H9 (cell line): ENCODE measurements around the gene MAN1A1. TPM values are rescaled to one million over a fixed set of nuclear protein-coding genes. Genes with fewer than 3 reads are reported as not detected.

Experiments
- DNase-seq: peaks from one replicate; pipeline ENCODE4 v3.0.0-alpha.2; 2017
- H2AFZ ChIP-seq: one replicate; pipeline ENCODE4 v1.6.1; 2013; ENCODE audit warnings: mild to moderate bottlenecking, low read length, control low read depth, moderate library complexity
- H2AK5ac ChIP-seq: 2 replicates; pipeline ENCODE4 v1.6.1; 2013; ENCODE audit warnings: low read length, control low read depth, mixed read lengths; ENCODE audit not compliant: insufficient read length
- H2BK120ac ChIP-seq: one replicate; pipeline ENCODE4 v1.6.1; 2013; ENCODE audit warnings: low read depth, mild to moderate bottlenecking, low read length, control low read depth, inconsistent platforms; ENCODE audit not compliant: poor library complexity, severe bottlenecking
- H2BK12ac ChIP-seq: 2 replicates; pipeline ENCODE4 v1.6.1; 2013; ENCODE audit warnings: low read length, control low read depth, mixed read lengths, low read depth; ENCODE audit not compliant: insufficient read length
- H2BK15ac ChIP-seq: 2 replicates; pipeline ENCODE4 v1.6.1; 2013; ENCODE audit warnings: low read depth, low read length, control low read depth
- H2BK20ac ChIP-seq: one replicate; pipeline ENCODE4 v1.6.1; 2013; ENCODE audit warnings: low read depth, mild to moderate bottlenecking, low read length, control low read depth, inconsistent platforms; ENCODE audit not compliant: poor library complexity, severe bottlenecking
- H2BK5ac ChIP-seq: 2 replicates; pipeline ENCODE4 v1.6.1; 2013; ENCODE audit warnings: low read length, control low read depth, mixed read lengths; ENCODE audit not compliant: insufficient read length
- H3K14ac ChIP-seq: 2 replicates; pipeline ENCODE4 v1.6.1; 2013; ENCODE audit warnings: low read length, control low read depth; ENCODE audit not compliant: insufficient read depth
- H3K18ac ChIP-seq: 2 replicates; pipeline ENCODE4 v1.6.1; 2013; ENCODE audit warnings: low read depth, mild to moderate bottlenecking, mixed read lengths, low read length, control low read depth; ENCODE audit not compliant: insufficient read length
- H3K23ac ChIP-seq: 2 replicates; pipeline ENCODE4 v1.6.1; 2013; ENCODE audit warnings: low read length, control low read depth, mixed read lengths, low read depth; ENCODE audit not compliant: insufficient read length
- H3K23me2 ChIP-seq: 2 replicates; pipeline ENCODE4 v1.6.1; 2013; ENCODE audit warnings: low read depth, mild to moderate bottlenecking, mixed read lengths, low read length, control low read depth; ENCODE audit not compliant: insufficient read length, poor library complexity, severe bottlenecking
- H3K27ac ChIP-seq: 2 replicates; pipeline ENCODE4 v1.5.1; 2013; ENCODE audit warnings: low read length, control low read depth, mixed read lengths, low read depth; ENCODE audit not compliant: insufficient read length
- H3K27me3 ChIP-seq: 2 replicates; pipeline ENCODE4 v1.6.1; 2013; ENCODE audit warnings: low read length, control low read depth, inconsistent platforms; ENCODE audit not compliant: insufficient read depth
- H3K4ac ChIP-seq: 2 replicates; pipeline ENCODE4 v1.6.1; 2013; ENCODE audit warnings: low read depth, mild to moderate bottlenecking, control low read depth, inconsistent platforms, low read length, moderate library complexity
- H3K4me1 ChIP-seq: 2 replicates; pipeline ENCODE4 v1.6.1; 2013; ENCODE audit warnings: low read length, control low read depth, inconsistent platforms; ENCODE audit not compliant: insufficient read depth
- H3K4me2 ChIP-seq: 2 replicates; pipeline ENCODE4 v1.6.1; 2013; ENCODE audit warnings: low read length, control low read depth, mixed read lengths; ENCODE audit not compliant: insufficient read length, insufficient read depth
- H3K56ac ChIP-seq: 2 replicates; pipeline ENCODE4 v1.6.1; 2013; ENCODE audit warnings: low read depth, mild to moderate bottlenecking, mixed read lengths, low read length, control low read depth; ENCODE audit not compliant: insufficient read length
- H3K79me1 ChIP-seq: 2 replicates; pipeline ENCODE4 v1.6.1; 2013; ENCODE audit warnings: low read depth, mild to moderate bottlenecking, moderate library complexity, low read length, control low read depth, inconsistent platforms; ENCODE audit not compliant: insufficient read depth, poor library complexity, severe bottlenecking
- H3K79me2 ChIP-seq: 2 replicates; pipeline ENCODE4 v1.6.1; 2013; ENCODE audit warnings: low read length, control low read depth, inconsistent platforms; ENCODE audit not compliant: insufficient read depth
- H3K9ac ChIP-seq: 2 replicates; pipeline ENCODE4 v1.6.1; 2013; ENCODE audit warnings: low read length, control low read depth, mixed read lengths; ENCODE audit not compliant: insufficient read length; ENCODE audit errors: extremely low read depth
- H3K9me3 ChIP-seq: one replicate; pipeline ENCODE4 v1.6.1; 2013; ENCODE audit warnings: low read depth, low read length, inconsistent platforms; ENCODE audit not compliant: control insufficient read depth
- H3T11ph ChIP-seq: one replicate; pipeline ENCODE4 v1.6.1; 2013; ENCODE audit warnings: mild to moderate bottlenecking, low read length, control low read depth, inconsistent platforms
- H4K20me1 ChIP-seq: one replicate; pipeline ENCODE4 v1.6.1; 2013; ENCODE audit not compliant: control insufficient read depth, insufficient read length, insufficient read depth
- H4K5ac ChIP-seq: 2 replicates; pipeline ENCODE4 v1.6.1; 2013; ENCODE audit warnings: low read depth, mild to moderate bottlenecking, mixed read lengths, low read length, control low read depth; ENCODE audit not compliant: insufficient read length
- H4K8ac ChIP-seq: replicated peaks from 2 replicates; pipeline ENCODE4 v1.6.1; 2013; ENCODE audit warnings: low read length, control low read depth, mixed read lengths, low read depth; ENCODE audit not compliant: insufficient read length
- H4K91ac ChIP-seq: 2 replicates; pipeline ENCODE4 v1.6.1; 2013; ENCODE audit warnings: low read depth, mild to moderate bottlenecking, moderate library complexity, mixed read lengths, low read length, control low read depth; ENCODE audit not compliant: insufficient read length
- H3K27ac Mint-ChIP-seq, 3 experiments: 2 replicates in 2 of 3; 3 replicates in 1 of 3; pipeline ENCODE4 v1.8.0; 2020 to 2021; ENCODE audit warnings: mixed read lengths in 3 of 3, mild to moderate bottlenecking in 1 of 3, moderate library complexity in 1 of 3
- H3K27me3 Mint-ChIP-seq: 2 replicates; pipeline ENCODE4 v1.8.0; 2021; ENCODE audit warnings: low read depth, mild to moderate bottlenecking, moderate library complexity, mixed read lengths
- H3K36me3 Mint-ChIP-seq, 3 experiments: 2 replicates in 2 of 3; 3 replicates in 1 of 3; pipeline ENCODE4 v1.8.0; 2020 to 2021; ENCODE audit warnings: low read depth in 3 of 3, mixed read lengths in 3 of 3; ENCODE audit not compliant: insufficient read depth in 1 of 3
- H3K4me1 Mint-ChIP-seq, 2 experiments: 2 replicates each; pipeline ENCODE4 v1.8.0; 2020; ENCODE audit warnings: mixed read lengths in 2 of 2
- H3K4me3 Mint-ChIP-seq, 2 experiments: 2 replicates in 1 of 2; 3 replicates in 1 of 2; pipeline ENCODE4 v1.8.0; 2020 to 2021; ENCODE audit warnings: mild to moderate bottlenecking in 2 of 2, mixed read lengths in 2 of 2, moderate library complexity in 1 of 2
- H3K9me3 Mint-ChIP-seq, 2 experiments: 2 replicates in 1 of 2; 3 replicates in 1 of 2; pipeline ENCODE4 v1.8.0; 2020; ENCODE audit warnings: mild to moderate bottlenecking in 2 of 2, mixed read lengths in 2 of 2, moderate library complexity in 1 of 2
- CTCF ChIP-seq: fragments of 200-600 bp; sonication (generic); conservative IDR thresholded peaks from 3 replicates; pipeline ENCODE4 v1.8.0; 2021; ENCODE audit warnings: antibody characterized with exemption, mild to moderate bottlenecking
- WGBS: extraction: QIAGEN DNeasy Blood & Tissue Kit; methylation state at CpG from one replicate; pipeline ENCODE4 v1.1.7; 2013; ENCODE audit warnings: missing lambda C conversion rate, low lambda C conversion rate, mixed read lengths; ENCODE audit not compliant: insufficient read length; ENCODE audit errors: extremely low coverage; 5-methylcytosine and 5-hydroxymethylcytosine counted together
- total RNA-seq: library from RNA; stranded (reverse); gene quantifications from 2 replicates; pipeline ENCODE4 v1.2.1, GENCODE V29; 2021

Gene MAN1A1
- total RNA-seq, 1 experiment from 2014 or later = 1.6 TPM

DNA sequence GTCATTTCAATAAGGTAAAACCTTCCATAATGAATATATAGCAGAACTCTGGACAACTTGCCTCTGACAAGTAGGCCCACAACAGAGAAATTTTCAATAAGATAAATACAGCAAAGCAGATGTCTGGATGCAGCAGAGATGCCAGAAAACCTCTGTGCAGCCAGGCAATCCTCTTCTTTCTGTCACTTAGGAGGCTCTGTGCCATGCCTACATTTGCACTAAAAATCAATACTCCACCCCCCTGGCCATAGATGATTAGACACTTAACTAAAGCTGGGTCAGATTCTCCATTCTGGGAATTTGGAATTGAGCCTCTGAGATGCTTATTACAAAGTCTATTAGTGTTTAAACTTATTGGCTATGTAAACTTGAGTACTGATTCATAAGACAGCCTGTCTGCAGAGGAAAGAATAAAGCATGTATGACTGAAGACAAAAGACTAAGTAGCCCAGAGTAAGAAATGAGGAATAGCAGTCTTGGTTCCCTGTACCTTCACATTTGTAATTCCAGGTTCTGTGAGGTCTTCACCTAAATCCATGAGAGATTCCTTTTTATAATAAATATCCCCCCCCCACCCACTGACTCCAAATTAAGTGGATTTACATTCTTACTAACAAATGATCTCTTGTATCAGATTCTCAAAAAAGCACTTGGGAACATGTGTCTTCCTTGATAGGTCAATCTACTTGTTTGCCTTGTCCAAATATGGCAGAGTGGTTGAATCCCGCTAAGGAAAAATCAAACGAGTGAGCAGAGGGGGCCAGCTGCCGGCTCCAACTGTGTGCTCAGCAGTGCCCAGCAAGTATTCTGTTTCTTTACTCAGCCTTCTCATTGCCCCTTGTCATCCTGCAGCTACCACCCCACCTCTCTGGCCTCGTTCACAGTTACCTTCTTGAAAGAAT lies 20.4 kb downstream of the MAN1A1 start:
- no peak for DNase-seq

More for the DNA sequence above, 20.4 kb downstream of the MAN1A1 start:
- H4K91ac ChIP-seq = no peak overlapping the region
- H3K4ac ChIP-seq = no peak overlapping the region
- no peak overlapping the region for H2AK5ac ChIP-seq
- H3K4me2 ChIP-seq = no peak overlapping the region
- H2BK120ac ChIP-seq = no peak overlapping the region
- TF ChIP-seq CTCF = no peak
- H3K27ac Mint-ChIP-seq = no peak overlapping the region
- H3K14ac ChIP-seq = no peak overlapping the region
- H2BK20ac ChIP-seq = no peak overlapping the region
- no peaks in the 10 kb centered on the region for H3K36me3 Mint-ChIP-seq
- H3K27me3 Mint-ChIP-seq = no peaks in the 10 kb centered on the region
- no peak overlapping the region for H2AFZ ChIP-seq
- H2BK5ac ChIP-seq = no peak overlapping the region
- H3K9ac ChIP-seq = no peak overlapping the region
- H4K5ac ChIP-seq = no peak overlapping the region
- H3K56ac ChIP-seq = no peak overlapping the region
- H3K79me1 ChIP-seq = no peaks in the 10 kb centered on the region
- H3K18ac ChIP-seq = no peak overlapping the region
- no peaks in the 10 kb centered on the region for H3K27me3 ChIP-seq
- no peaks in the 10 kb centered on the region; the same call in 1 of the 2 replicates for H3K4me1 ChIP-seq
- H3T11ph ChIP-seq = no peak overlapping the region
- no peaks in the 10 kb centered on the region for H3K79me2 ChIP-seq
- H3K9me3 ChIP-seq = no peaks in the 10 kb centered on the region
- H2BK12ac ChIP-seq = no peak overlapping the region
- H3K23me2 ChIP-seq = no peaks in the 10 kb centered on the region
- no peaks in the 10 kb centered on the region for H3K9me3 Mint-ChIP-seq
- no peak overlapping the region for H3K27ac ChIP-seq
- no peak overlapping the region for H4K8ac ChIP-seq
- H4K20me1 ChIP-seq = no peaks in the 10 kb centered on the region
- H3K23ac ChIP-seq = no peak overlapping the region
- WGBS = no CpG with 5 or more reads among the region's 4 CpGs
- H2BK15ac ChIP-seq = no peak overlapping the region
- no peak overlapping the region for H3K4me3 Mint-ChIP-seq
- peaks cover 7 to 13% of the 10 kb centered on the region in 2 experiments for H3K4me1 Mint-ChIP-seq
